ENCODE results near the gene LGALS1. TPM values are rescaled to one million over a fixed set of nuclear protein-coding genes. Genes with fewer than 3 reads are reported as not detected.

Gene LGALS1
- total and polyA plus RNA-seq, 4 donors: 35.6 to 138 (median 91.6) TPM

GRCh38 chr22:37713761-37714160 lies 38.3 kb downstream of the LGALS1 start:
- DNase-seq (ENCODE audit: low spot score): no peak
- Histone ChIP-seq H3K9me3 (ENCODE audit: control insufficient read depth in 4 of 4, low read length in 3 of 4) (no peaks in the 10 kb centered on the region), H3K36me3 (ENCODE audit: control insufficient read depth in 4 of 4, insufficient read depth in 3 of 4, low read depth in 1 of 4, low read length in 3 of 4) (peaks cover 0 to 2% (median 0%) of the 10 kb centered on the region in 4 donors), H3K27ac (ENCODE audit: low read depth in 1 of 2, low read length in 2 of 2) (no peak overlapping the region), H3K27me3 (ENCODE audit: control insufficient read depth in 4 of 4, insufficient read depth in 4 of 4, low read length in 3 of 4) (no peaks in the 10 kb centered on the region), H3K4me3 (ENCODE audit: low read depth in 1 of 3, low read length in 3 of 3) (no peak overlapping the region), H3K9ac (ENCODE audit: low read depth in 1 of 2, low read length in 2 of 2) (no peak overlapping the region), H3K4me1 (ENCODE audit: control insufficient read depth in 4 of 4, insufficient read depth in 4 of 4, low read length in 3 of 4) (no peaks in the 10 kb centered on the region)
- WGBS: 96% methylated on average over 7 of the region's 7 CpGs
- TF ChIP-seq ATF3 (IDR thresholded peaks at IDR 0.05): no peak
- no peak for TF ChIP-seq MAX (IDR thresholded peaks at IDR 0.05)
- no peak for TF ChIP-seq TAF1 (conservative IDR thresholded peaks at IDR 0.05)
- TF ChIP-seq EGR1 (IDR thresholded peaks at IDR 0.05; ENCODE audit: low read depth in 2 of 2): no peak
- TF ChIP-seq RXRA (IDR thresholded peaks at IDR 0.05): no peak

DNA sequence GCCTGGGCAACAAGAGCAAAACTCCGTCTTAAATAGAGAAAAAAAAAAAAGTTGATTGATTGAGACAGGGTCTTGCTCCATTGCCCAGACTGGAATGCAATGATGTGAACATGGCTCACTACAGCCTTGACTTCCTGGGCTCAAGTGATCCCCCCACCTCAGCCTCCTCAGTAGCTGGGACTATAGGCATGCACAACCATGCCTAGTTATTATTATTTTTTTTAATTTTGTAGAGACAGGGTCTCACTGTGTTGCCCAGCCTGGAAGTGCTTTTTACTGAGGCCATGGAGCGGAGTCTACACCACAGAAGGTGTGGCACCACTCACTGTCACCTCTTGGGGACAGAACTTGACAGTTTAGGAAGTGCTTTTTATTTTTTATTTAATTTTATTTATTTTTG lies 39.2 kb downstream of the LGALS1 start:
- 91% methylated on average over 2 of the region's 2 CpGs for WGBS
- Histone ChIP-seq H3K9ac (ENCODE audit: low read depth in 1 of 2, low read length in 2 of 2) (no peak overlapping the region), H3K4me3 (ENCODE audit: low read depth in 1 of 3, low read length in 3 of 3) (no peak overlapping the region), H3K27me3 (ENCODE audit: control insufficient read depth in 4 of 4, insufficient read depth in 4 of 4, low read length in 3 of 4) (no peaks in the 10 kb centered on the region), H3K36me3 (ENCODE audit: control insufficient read depth in 4 of 4, insufficient read depth in 3 of 4, low read depth in 1 of 4, low read length in 3 of 4) (peaks cover 0 to 2% (median 0%) of the 10 kb centered on the region in 4 donors), H3K27ac (ENCODE audit: low read depth in 1 of 2, low read length in 2 of 2) (no peak overlapping the region), H3K9me3 (ENCODE audit: control insufficient read depth in 4 of 4, low read length in 3 of 4) (no peaks in the 10 kb centered on the region), H3K4me1 (ENCODE audit: control insufficient read depth in 4 of 4, insufficient read depth in 4 of 4, low read length in 3 of 4) (no peaks in the 10 kb centered on the region)
- DNase-seq (ENCODE audit: low spot score): no peak
- TF ChIP-seq YY1 (IDR thresholded peaks at IDR 0.05) (no peak), GABPA (IDR thresholded peaks at IDR 0.05 in 1 of 2, conservative IDR thresholded peaks at IDR 0.05 in 1 of 2) (no peak), JUND (IDR thresholded peaks at IDR 0.05) (no peak), FOXA2 (IDR thresholded peaks at IDR 0.05) (no peak), MAX (IDR thresholded peaks at IDR 0.05) (no peak), SP1 (IDR thresholded peaks at IDR 0.05) (no peak), RAD21 (IDR thresholded peaks at IDR 0.05) (no peak), EGR1 (IDR thresholded peaks at IDR 0.05; ENCODE audit: low read depth in 2 of 2) (no peak)
- TF ChIP-seq, protein P1, sequence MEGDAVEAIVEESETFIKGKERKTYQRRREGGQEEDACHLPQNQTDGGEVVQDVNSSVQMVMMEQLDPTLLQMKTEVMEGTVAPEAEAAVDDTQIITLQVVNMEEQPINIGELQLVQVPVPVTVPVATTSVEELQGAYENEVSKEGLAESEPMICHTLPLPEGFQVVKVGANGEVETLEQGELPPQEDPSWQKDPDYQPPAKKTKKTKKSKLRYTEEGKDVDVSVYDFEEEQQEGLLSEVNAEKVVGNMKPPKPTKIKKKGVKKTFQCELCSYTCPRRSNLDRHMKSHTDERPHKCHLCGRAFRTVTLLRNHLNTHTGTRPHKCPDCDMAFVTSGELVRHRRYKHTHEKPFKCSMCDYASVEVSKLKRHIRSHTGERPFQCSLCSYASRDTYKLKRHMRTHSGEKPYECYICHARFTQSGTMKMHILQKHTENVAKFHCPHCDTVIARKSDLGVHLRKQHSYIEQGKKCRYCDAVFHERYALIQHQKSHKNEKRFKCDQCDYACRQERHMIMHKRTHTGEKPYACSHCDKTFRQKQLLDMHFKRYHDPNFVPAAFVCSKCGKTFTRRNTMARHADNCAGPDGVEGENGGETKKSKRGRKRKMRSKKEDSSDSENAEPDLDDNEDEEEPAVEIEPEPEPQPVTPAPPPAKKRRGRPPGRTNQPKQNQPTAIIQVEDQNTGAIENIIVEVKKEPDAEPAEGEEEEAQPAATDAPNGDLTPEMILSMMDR (IDR thresholded peaks at IDR 0.05; ENCODE audit: low read depth, low read length, missing input control): no peak

DNA sequence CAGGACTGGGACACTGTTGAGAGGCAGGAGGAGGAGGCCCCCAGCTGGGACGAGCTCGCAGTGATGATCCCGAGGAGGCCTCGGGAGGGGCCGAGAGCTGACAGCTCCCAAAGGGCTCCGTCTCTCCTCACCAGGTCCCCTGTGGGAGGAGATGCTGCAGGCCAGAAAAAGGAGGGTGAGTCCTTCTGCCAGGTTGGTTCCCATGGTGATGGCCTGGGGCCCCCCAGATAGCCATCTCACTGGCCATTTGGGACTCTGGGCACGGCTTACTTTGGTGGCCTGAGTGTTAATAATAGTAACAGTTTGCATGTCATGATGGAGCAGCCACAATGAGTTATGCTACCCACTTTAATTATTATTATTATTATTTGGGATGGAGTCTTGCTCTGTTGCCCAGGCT lies 40.3 kb downstream of the LGALS1 start:
- DNase-seq (ENCODE audit: low spot score): no peak
- no peaks in the 10 kb centered on the region for H3K4me1 ChIP-seq (ENCODE audit: control insufficient read depth in 4 of 4, insufficient read depth in 4 of 4, low read length in 3 of 4)
- peaks cover 0 to 2% (median 0%) of the 10 kb centered on the region in 4 donors for H3K36me3 ChIP-seq (ENCODE audit: control insufficient read depth in 4 of 4, insufficient read depth in 3 of 4, low read depth in 1 of 4, low read length in 3 of 4)
- 95% methylated on average over 7 of the region's 7 CpGs for WGBS
- no peak overlapping the region for H3K9ac ChIP-seq (ENCODE audit: low read depth in 1 of 2, low read length in 2 of 2)
- H3K4me3 ChIP-seq (ENCODE audit: low read depth in 1 of 3, low read length in 3 of 3): no peak overlapping the region
- no peak overlapping the region for H3K27ac ChIP-seq (ENCODE audit: low read depth in 1 of 2, low read length in 2 of 2)
- H3K27me3 ChIP-seq (ENCODE audit: control insufficient read depth in 4 of 4, insufficient read depth in 4 of 4, low read length in 3 of 4): no peaks in the 10 kb centered on the region
- H3K9me3 ChIP-seq (ENCODE audit: control insufficient read depth in 4 of 4, low read length in 3 of 4): no peaks in the 10 kb centered on the region
- TF ChIP-seq FOXA2 (IDR thresholded peaks at IDR 0.05) (no peak), SP1 (IDR thresholded peaks at IDR 0.05) (no peak), YY1 (IDR thresholded peaks at IDR 0.05) (no peak), NR2F2 (IDR thresholded peaks at IDR 0.05) (no peak), HNF4G (IDR thresholded peaks at IDR 0.05) (no peak), TAF1 (conservative IDR thresholded peaks at IDR 0.05) (no peak), HNF4A (conservative IDR thresholded peaks at IDR 0.05) (no peak)
- TF ChIP-seq, protein P1 (IDR thresholded peaks at IDR 0.05; ENCODE audit: low read depth, low read length, missing input control): no peak
- TF ChIP-seq, protein P2, sequence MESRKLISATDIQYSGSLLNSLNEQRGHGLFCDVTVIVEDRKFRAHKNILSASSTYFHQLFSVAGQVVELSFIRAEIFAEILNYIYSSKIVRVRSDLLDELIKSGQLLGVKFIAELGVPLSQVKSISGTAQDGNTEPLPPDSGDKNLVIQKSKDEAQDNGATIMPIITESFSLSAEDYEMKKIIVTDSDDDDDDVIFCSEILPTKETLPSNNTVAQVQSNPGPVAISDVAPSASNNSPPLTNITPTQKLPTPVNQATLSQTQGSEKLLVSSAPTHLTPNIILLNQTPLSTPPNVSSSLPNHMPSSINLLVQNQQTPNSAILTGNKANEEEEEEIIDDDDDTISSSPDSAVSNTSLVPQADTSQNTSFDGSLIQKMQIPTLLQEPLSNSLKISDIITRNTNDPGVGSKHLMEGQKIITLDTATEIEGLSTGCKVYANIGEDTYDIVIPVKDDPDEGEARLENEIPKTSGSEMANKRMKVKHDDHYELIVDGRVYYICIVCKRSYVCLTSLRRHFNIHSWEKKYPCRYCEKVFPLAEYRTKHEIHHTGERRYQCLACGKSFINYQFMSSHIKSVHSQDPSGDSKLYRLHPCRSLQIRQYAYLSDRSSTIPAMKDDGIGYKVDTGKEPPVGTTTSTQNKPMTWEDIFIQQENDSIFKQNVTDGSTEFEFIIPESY (IDR thresholded peaks at IDR 0.05): no peak
